Epithelial cell of prostate (primary cell): ENCODE results near the gene DIP2C.
A peak's percentile ranks its signal among the peaks of the same experiment; 100 is the strongest.
"Not testable (repeated sequence)": the region's sequence is repeated elsewhere in the genome, so short reads cannot be mapped to it uniquely, and the experiment has no call there.

Experiments
- DNase-seq: peaks from one replicate; pipeline ENCODE4 v3.0.0-alpha.2; 2011; ENCODE audit warnings: low read depth, low spot score
- H3K27ac ChIP-seq: fragments of 450-650 bp; 2 replicates; pipeline ENCODE4 v1.5.1; 2017; ENCODE audit warnings: mild to moderate bottlenecking

DIP2C gene

GRCh38 chr10:479706-480497 is 209.6 kb downstream of the DIP2C start:
- H3K27ac ChIP-seq, DNase-seq: not testable (repeated sequence)

- peak; percentile 18 for DNase-seq
- H3K27ac ChIP-seq = peak overlapping the region; percentile 45
These were observed 210.8 kb downstream of the DIP2C start for GRCh38 chr10:478471-479245.

GRCh38 chr10:477620-478019 is 211.8 kb downstream of the DIP2C start:
- H3K27ac ChIP-seq = no peak overlapping the region
- DNase-seq = no peak

GRCh38 chr10:476455-476780 is 213.1 kb downstream of the DIP2C start:
- no peak overlapping the region for H3K27ac ChIP-seq
- no peak for DNase-seq

- DNase-seq = no peak
- H3K27ac ChIP-seq = no peak overlapping the region
These were observed 213.6 kb downstream of the DIP2C start for GRCh38 chr10:475709-476454.

- no peak for DNase-seq
- H3K27ac ChIP-seq = no peak overlapping the region
These were observed 214.5 kb downstream of the DIP2C start for GRCh38 chr10:474946-475345.

- no peak overlapping the region for H3K27ac ChIP-seq
- DNase-seq = no peak
These were observed 215.1 kb downstream of the DIP2C start for GRCh38 chr10:474406-474805.

GRCh38 chr10:472241-472910 is 217.1 kb downstream of the DIP2C start:
- DNase-seq = no peak
- H3K27ac ChIP-seq = no peak overlapping the region

GRCh38 chr10:470339-471003 is 219.0 kb downstream of the DIP2C start:
- H3K27ac ChIP-seq = no peak overlapping the region

GRCh38 chr10:469947-470338 is 219.5 kb downstream of the DIP2C start:
- no peak overlapping the region for H3K27ac ChIP-seq

More at GRCh38 chr10:470339-471003, 219.0 kb downstream of the DIP2C start:
- DNase-seq = no peak

GRCh38 chr10:459743-460142 is 229.7 kb downstream of the DIP2C start:
- DNase-seq = no peak

More at GRCh38 chr10:469947-470338, 219.5 kb downstream of the DIP2C start:
- DNase-seq = no peak

GRCh38 chr10:458421-458851 is 231.0 kb downstream of the DIP2C start:
- no peak overlapping the region for H3K27ac ChIP-seq
- DNase-seq = no peak

More at GRCh38 chr10:459743-460142, 229.7 kb downstream of the DIP2C start:
- H3K27ac ChIP-seq = no peak overlapping the region

GRCh38 chr10:456486-456885 is 233.0 kb downstream of the DIP2C start:
- H3K27ac ChIP-seq = no peak overlapping the region
- no peak for DNase-seq

- peak; percentile 77 for DNase-seq
- no peak overlapping the region for H3K27ac ChIP-seq
These were observed 234.6 kb downstream of the DIP2C start for GRCh38 chr10:454860-455259.

GRCh38 chr10:453647-454046 is 235.8 kb downstream of the DIP2C start:
- H3K27ac ChIP-seq = no peak overlapping the region
- DNase-seq = no peak

- no peak overlapping the region for H3K27ac ChIP-seq
- DNase-seq = no peak
These were observed 236.7 kb downstream of the DIP2C start for GRCh38 chr10:452512-453426.

GRCh38 chr10:451856-452255 is 237.6 kb downstream of the DIP2C start:
- DNase-seq = no peak
- H3K27ac ChIP-seq = no peak overlapping the region

- no peak overlapping the region for H3K27ac ChIP-seq
- no peak for DNase-seq
These were observed 238.4 kb downstream of the DIP2C start for GRCh38 chr10:451021-451471.

- H3K27ac ChIP-seq = no peak overlapping the region
- DNase-seq = no peak
These were observed 239.0 kb downstream of the DIP2C start for GRCh38 chr10:450463-450862.
